Measurements from ENCODE around the gene GRIN3B. TPM values are rescaled to one million over a fixed set of nuclear protein-coding genes. Genes with fewer than 3 reads are reported as not detected.
A peak's percentile ranks its signal among the peaks of the same experiment; 100 is the strongest.

GRIN3B gene
- total and polyA plus RNA-seq, 9 of the 15 experiments (the other 6 are each of a cell fraction or from before 2014, with no cell fraction given) = 0.06 to 0.95 (median 0.19) TPM; not detected in 6

DNA sequence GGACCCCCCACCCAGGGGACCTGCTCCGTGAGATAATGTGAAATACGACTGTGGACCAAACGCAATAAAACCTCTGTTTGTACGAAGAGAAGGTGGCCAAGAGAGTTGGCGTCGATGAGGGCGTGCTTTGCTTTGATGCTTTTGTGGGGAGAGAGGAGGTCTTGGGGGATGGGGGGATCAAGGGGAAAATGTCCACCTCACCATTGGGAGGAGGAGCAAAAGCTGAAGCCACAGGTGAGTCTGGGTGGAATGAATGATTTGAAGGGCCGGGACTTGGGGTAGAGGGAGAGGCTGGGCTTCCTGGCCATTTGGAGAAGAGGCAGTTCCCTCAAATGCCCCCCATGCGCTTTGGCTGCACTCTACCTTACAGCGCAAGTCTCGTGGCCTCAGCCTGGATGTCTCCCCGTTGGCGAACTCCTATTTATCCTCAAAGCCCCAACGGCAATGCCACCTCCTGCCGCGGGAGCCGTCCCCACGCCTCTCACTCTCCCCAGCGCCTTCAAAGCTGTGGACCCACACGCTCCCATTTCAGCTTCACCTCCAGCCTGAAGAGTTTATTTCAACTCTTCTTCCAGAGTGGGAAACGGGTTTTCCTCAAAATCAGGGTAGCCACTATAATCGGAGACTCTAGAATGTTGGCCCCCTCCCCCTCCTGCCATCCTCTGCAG lies 38.9 kb downstream of the GRIN3B start (continued):
- TF ChIP-seq JUND (IDR thresholded peaks at IDR 0.05; ENCODE audit: borderline replicate concordance, low read depth, low read length) (no peak), JUND (tag; IDR thresholded peaks at IDR 0.05; ENCODE audit: borderline replicate concordance, low read depth, low read length) (0 out of 3 replicates have a peak, but pooled peaks have one; percentile 25), TFAM (CRISPR knock-in tag; conservative IDR thresholded peaks at IDR 0.05) (no peak), THAP7 (CRISPR knock-in tag; IDR thresholded peaks at IDR 0.05) (peak; percentile 18; the same call in 1 of the 2 replicates), FOS (IDR thresholded peaks at IDR 0.05; ENCODE audit: extremely low read depth, insufficient read length) (no peak), ZKSCAN1 (IDR thresholded peaks at IDR 0.05; ENCODE audit: low read depth, low read length) (no peak), FOXK2 (conservative IDR thresholded peaks at IDR 0.05 in 1 of 2, IDR thresholded peaks at IDR 0.05 in 1 of 2; ENCODE audit: low read depth in 2 of 2) (no peak), CREB5 (CRISPR knock-in tag; IDR thresholded peaks at IDR 0.05) (no peak), RUNX1 (IDR thresholded peaks at IDR 0.05; ENCODE audit: low read depth) (no peak), SUPT5H (IDR thresholded peaks at IDR 0.05) (peak; percentile 35), ZNF766 (CRISPR knock-in tag; conservative IDR thresholded peaks at IDR 0.05) (peak; percentile 58; the same call in 1 of the 2 replicates), MTA3 (IDR thresholded peaks at IDR 0.05; ENCODE audit: borderline replicate concordance) (no peak), ZNF124 (CRISPR knock-in tag; IDR thresholded peaks at IDR 0.05) (no peak), SMAD2 (IDR thresholded peaks at IDR 0.05; ENCODE audit: low read depth, low read length) (no peak), ZNF431 (CRISPR knock-in tag; IDR thresholded peaks at IDR 0.05) (no peak), MXI1 (IDR thresholded peaks at IDR 0.05; ENCODE audit: low read depth, low read length) (no peak), MCM5 (IDR thresholded peaks at IDR 0.05; ENCODE audit: low read depth) (no peak), TEAD2 (tag; IDR thresholded peaks at IDR 0.05) (no peak), POLR2B (IDR thresholded peaks at IDR 0.05; ENCODE audit: low read depth, partially characterized antibody) (peak; percentile 45), SLC30A9 (CRISPR knock-in tag; IDR thresholded peaks at IDR 0.05) (no peak)
- TF ChIP-seq, protein P1, sequence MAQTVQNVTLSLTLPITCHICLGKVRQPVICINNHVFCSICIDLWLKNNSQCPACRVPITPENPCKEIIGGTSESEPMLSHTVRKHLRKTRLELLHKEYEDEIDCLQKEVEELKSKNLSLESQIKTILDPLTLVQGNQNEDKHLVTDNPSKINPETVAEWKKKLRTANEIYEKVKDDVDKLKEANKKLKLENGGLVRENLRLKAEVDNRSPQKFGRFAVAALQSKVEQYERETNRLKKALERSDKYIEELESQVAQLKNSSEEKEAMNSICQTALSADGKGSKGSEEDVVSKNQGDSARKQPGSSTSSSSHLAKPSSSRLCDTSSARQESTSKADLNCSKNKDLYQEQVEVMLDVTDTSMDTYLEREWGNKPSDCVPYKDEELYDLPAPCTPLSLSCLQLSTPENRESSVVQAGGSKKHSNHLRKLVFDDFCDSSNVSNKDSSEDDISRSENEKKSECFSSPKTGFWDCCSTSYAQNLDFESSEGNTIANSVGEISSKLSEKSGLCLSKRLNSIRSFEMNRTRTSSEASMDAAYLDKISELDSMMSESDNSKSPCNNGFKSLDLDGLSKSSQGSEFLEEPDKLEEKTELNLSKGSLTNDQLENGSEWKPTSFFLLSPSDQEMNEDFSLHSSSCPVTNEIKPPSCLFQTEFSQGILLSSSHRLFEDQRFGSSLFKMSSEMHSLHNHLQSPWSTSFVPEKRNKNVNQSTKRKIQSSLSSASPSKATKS (CRISPR knock-in tag; IDR thresholded peaks at IDR 0.05) = no peak
- TF ChIP-seq, protein P2, sequence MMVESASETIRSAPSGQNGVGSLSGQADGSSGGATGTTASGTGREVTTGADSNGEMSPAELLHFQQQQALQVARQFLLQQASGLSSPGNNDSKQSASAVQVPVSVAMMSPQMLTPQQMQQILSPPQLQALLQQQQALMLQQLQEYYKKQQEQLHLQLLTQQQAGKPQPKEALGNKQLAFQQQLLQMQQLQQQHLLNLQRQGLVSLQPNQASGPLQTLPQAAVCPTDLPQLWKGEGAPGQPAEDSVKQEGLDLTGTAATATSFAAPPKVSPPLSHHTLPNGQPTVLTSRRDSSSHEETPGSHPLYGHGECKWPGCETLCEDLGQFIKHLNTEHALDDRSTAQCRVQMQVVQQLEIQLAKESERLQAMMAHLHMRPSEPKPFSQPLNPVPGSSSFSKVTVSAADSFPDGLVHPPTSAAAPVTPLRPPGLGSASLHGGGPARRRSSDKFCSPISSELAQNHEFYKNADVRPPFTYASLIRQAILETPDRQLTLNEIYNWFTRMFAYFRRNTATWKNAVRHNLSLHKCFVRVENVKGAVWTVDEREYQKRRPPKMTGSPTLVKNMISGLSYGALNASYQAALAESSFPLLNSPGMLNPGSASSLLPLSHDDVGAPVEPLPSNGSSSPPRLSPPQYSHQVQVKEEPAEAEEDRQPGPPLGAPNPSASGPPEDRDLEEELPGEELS (CRISPR knock-in tag; IDR thresholded peaks at IDR 0.05; ENCODE audit: borderline replicate concordance) = no peak

Data from K562 (cell line).